Heart right ventricle (tissue), 16 donors: ENCODE measurements around the gene ZMIZ1. TPM values are rescaled to one million over a fixed set of nuclear protein-coding genes. Genes with fewer than 3 reads are reported as not detected.

Experiments
- ATAC-seq, 8 donors: fragments of 200-7000 bp; cut with Tn5 transposase; one replicate each; pipeline ENCODE4 v1.9.1; 2020; ENCODE audit warnings: mild to moderate bottlenecking in 8 of 8, moderate library complexity in 8 of 8, moderate number of reproducible peaks in 1 of 8
- DNase-seq, 2 donors: peaks; one replicate each; pipeline ENCODE4 v3.0.0-alpha.2; 2020
- H3K27ac ChIP-seq, 10 donors: fragments of 200-600 bp; sonication (generic) in 2 of 10; one replicate each; pipeline versions ENCODE4 v1.5.0 to v1.8.0; 2020 to 2022; ENCODE audit warnings: mild to moderate bottlenecking in 3 of 10
- H3K27me3 ChIP-seq, 7 donors: fragments of 200-600 bp; one replicate each; pipeline ENCODE4 v1.8.0; 2021 to 2022; ENCODE audit warnings: mild to moderate bottlenecking in 2 of 7
- H3K36me3 ChIP-seq, 9 donors: fragments of 200-600 bp; sonication (generic) in 1 of 9; one replicate each; pipeline versions ENCODE4 v1.5.0 to v1.8.0; 2020 to 2022; ENCODE audit warnings: mild to moderate bottlenecking in 2 of 9
- H3K4me1 ChIP-seq, 9 donors: fragments of 200-600 bp; sonication (generic) in 1 of 9; one replicate each; pipeline versions ENCODE4 v1.5.0 to v1.8.0; 2020 to 2022; ENCODE audit warnings: mild to moderate bottlenecking in 4 of 9
- H3K4me3 ChIP-seq, 10 donors: fragments of 200-600 bp; sonication (generic) in 2 of 10; one replicate each; pipeline versions ENCODE4 v1.5.0 to v1.8.0; 2020 to 2022; ENCODE audit warnings: mild to moderate bottlenecking in 7 of 10, moderate library complexity in 2 of 10
- H3K9me3 ChIP-seq, 11 donors: fragments of 200-600 bp in 10 of 11; sonication (generic) in 2 of 11; one replicate each; pipeline versions ENCODE4 v1.5.0 to v1.8.0; 2013 to 2022; ENCODE audit warnings: mild to moderate bottlenecking in 2 of 11, control low read depth in 1 of 11, moderate library complexity in 1 of 11
- WGBS, 2 donors: extraction: QIAGEN DNeasy Blood & Tissue Kit; methylation state at CpG; one replicate each; pipeline ENCODE4 v1.1.7; 2013; ENCODE audit warnings: inconsistent platforms in 1 of 2; 5-methylcytosine and 5-hydroxymethylcytosine counted together
- intact Hi-C, 10 donors: fragments of 100-400 bp; cut with DNase I; formaldehyde crosslinking; loops; one replicate each; pipeline versions ENCODE4 v1.11.1 to v1.14.2; 2022
- polyA plus RNA-seq, 2 donors: library from polyadenylated mRNA; stranded (reverse); fragments of 200-250 nt; gene quantifications; one replicate each; pipeline ENCODE4 v1.2.3, GENCODE V29; 2013
- total RNA-seq, 10 donors: library from RNA; stranded (reverse); fragmentation: NEBNext Ultra II Directional in 3 of 10; extraction: Animal tissue kit (Norgen Biotek cat#: 25700) in 3 of 10; gene quantifications; one replicate each; pipeline versions ENCODE4 v1.2.1 to v1.2.4, GENCODE V29; 2021 to 2023
- TF ChIP-seq, protein P1 (sequence below), 9 donors: fragments of 200-600 bp; sonication (generic) in 2 of 9; IDR thresholded peaks; one replicate each; pipeline versions ENCODE4 v1.5.0 to v1.8.0; 2021 to 2022; ENCODE audit warnings: antibody characterized with exemption in 9 of 9, mild to moderate bottlenecking in 5 of 9, moderate library complexity in 1 of 9
- donor health status: Arrhythmogenic right ventricular cardiomyopathy.
- donor health status: ischemic (EF 13 %, LVEDD 7.1; RV severe dilation, severe dysfunction).
- donor health status: healthy with polysubstance abuse.
- donor health status: DM: no; HTN: yes; CAD: no.
- donor health status: DM: no; HTN: no; CAD: no.
- donor health status: ischemic (EF 25% LVEDD 6.9; RV normal size, moderate dysfunction).
- donor health status: ischemic (EF 25% LVEDD 5.7; RV mildly dilated, moderate dysfunction).
- donor health status: healthy.
- donor health status: DM: yes; HTN: yes; CAD: no.
- donor health status: Ischemic cardiomyopathy.
- donor health status: ischemic (EF 35%, LVEDD 5.7; RV mildly dilated, moderate dysfunction).
- donor health status: nonischemic (EF 11% LVEDD 7.7; RV severe dilation, severe dysfunction).
- donor health status: DM: yes; HTN: yes; CAD: no.
- donor health status: PGD.
- donor health status: ischemic (EF 29% LVEDD 5.4; RV normal size, mild dysfunction).
- donor health status: nonischemic (EF 23%, LVEDD 6.1; RV moderate dilation, normal function).

Gene ZMIZ1
- total and polyA plus RNA-seq, 12 donors = 24.2 to 61.5 (median 49.8) TPM

DNA sequence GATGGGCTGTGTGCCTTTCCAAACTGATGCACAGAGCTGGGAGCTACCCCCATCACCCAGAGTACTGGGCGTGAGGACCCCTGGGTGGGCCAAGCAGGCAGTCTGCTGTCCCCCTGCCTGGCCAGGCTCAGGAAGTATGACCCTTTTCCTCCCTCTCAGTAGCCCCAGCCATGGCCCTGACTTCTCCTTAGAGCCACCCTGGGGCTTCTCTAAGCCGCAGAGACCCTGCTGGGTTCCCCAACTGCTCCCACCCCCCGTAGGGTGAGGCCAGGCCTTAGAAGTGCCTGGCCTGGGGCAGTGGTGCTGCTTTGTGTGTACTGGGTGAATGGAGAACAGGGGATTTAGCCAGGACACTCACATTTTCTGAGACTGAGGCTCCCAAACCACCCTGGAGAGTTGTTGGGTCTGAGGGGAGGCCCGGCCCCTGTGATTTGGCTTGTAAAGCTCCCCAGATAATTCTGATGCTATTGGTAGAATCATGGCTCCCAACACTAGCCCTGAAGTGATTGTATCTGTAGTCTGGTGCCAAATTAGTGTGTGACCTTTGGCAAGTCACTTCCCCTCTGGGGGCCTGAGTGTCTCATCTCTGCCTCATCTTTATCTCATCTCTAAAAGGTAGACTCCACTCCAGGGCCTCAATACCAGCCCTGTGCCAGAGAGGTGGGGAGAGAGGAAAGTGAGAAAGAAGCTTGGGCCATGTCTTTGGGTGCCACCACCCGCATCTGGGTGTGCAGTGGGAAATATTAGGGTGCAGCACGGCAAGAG is 178.8 kb downstream of the ZMIZ1 start:
- H3K4me3 ChIP-seq = no peak overlapping the region
- 90 to 95% methylated on average over 6 of the region's 6 CpGs for WGBS, 2 donors
- peaks cover 57 to 91% (median 84%) of the 10 kb centered on the region in 9 donors for H3K4me1 ChIP-seq
- H3K27me3 ChIP-seq = no peaks in the 10 kb centered on the region
- intact Hi-C loops = loop anchor here in 1 of 10 donors (10.0 kb wide), 1 partner anchor 97 kb away; the partner anchor contains the start of gene PPIF
- DNase-seq (peak in 1 of 2 donors; percentile 3), ATAC-seq (no peak)
- TF ChIP-seq, protein P1, sequence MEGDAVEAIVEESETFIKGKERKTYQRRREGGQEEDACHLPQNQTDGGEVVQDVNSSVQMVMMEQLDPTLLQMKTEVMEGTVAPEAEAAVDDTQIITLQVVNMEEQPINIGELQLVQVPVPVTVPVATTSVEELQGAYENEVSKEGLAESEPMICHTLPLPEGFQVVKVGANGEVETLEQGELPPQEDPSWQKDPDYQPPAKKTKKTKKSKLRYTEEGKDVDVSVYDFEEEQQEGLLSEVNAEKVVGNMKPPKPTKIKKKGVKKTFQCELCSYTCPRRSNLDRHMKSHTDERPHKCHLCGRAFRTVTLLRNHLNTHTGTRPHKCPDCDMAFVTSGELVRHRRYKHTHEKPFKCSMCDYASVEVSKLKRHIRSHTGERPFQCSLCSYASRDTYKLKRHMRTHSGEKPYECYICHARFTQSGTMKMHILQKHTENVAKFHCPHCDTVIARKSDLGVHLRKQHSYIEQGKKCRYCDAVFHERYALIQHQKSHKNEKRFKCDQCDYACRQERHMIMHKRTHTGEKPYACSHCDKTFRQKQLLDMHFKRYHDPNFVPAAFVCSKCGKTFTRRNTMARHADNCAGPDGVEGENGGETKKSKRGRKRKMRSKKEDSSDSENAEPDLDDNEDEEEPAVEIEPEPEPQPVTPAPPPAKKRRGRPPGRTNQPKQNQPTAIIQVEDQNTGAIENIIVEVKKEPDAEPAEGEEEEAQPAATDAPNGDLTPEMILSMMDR (IDR thresholded peaks at IDR 0.05) = no peak
- no peaks in the 10 kb centered on the region for H3K9me3 ChIP-seq
- H3K27ac ChIP-seq = peak overlapping the region; percentile 69 to 95 (median 88)
- peaks cover 0 to 6% (median 0%) of the 10 kb centered on the region in 9 donors for H3K36me3 ChIP-seq

DNA sequence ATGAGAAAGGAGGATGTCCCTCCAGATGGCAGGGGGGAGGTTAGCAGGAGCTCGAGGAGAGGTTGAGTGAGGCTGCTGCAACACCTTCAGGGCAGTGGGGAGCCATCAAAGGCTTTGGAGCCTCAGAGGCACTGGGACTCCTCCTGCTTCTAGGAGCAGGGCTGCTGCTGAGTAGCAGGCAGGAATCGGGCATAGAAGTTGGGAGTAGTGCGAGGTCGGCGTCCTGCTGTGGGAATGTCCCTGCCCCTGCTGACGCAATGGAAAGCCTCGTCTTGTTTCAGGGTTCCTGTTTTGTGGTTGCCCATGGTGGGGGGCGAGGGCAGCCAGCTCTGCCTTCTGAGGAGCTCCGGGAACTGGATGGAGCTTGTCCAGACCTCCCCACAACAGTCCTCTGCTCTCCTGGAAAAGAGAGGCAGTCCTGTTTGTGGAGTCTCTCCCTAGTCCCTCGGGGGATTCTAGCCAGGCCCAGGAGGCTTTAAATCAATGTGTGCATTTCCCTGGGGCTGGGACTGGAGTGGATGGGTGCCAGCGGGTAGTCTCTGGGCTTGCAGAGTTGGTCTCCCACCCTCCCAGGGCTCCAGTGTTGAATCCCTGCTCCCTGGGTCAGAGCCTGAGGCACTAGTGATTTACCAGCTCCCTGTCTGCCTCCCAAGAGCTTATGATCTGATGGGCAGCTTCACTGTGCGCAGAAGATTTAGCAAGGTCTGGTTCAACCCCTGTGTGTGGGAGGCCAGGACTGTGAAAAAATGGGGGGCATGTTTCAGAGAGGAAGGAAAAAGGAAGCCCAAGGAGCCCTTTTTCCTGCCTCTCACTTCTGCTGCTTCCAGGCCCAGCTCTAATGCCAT is 179.8 kb downstream of the ZMIZ1 start:
- 66 to 69% methylated on average over 12 of the region's 12 CpGs for whole genome bisulfite sequencing, 2 donors
- H3K9me3 ChIP-seq = no peaks in the 10 kb centered on the region
- H3K27me3 ChIP-seq = no peaks in the 10 kb centered on the region
- H3K36me3 ChIP-seq = peaks cover 0 to 7% (median 0%) of the 10 kb centered on the region in 9 donors
- peak; percentile 45 to 71 for DNase-seq
- intact Hi-C loops = loop anchor here in 1 of 10 donors (10.0 kb wide), 1 partner anchor 96 kb away; the partner anchor contains the start of gene PPIF
- H3K27ac ChIP-seq = peak overlapping the region in 9 of 10 donors; percentile 16 to 95 (median 88)
- H3K4me3 ChIP-seq = no peak overlapping the region
- peaks cover 59 to 100% (median 85%) of the 10 kb centered on the region in 9 donors for H3K4me1 ChIP-seq
- TF ChIP-seq, protein P1 (IDR thresholded peaks at IDR 0.05) = no peak
- peak in 5 of 8 donors; percentile 2 to 22 (median 7) for ATAC-seq

- Histone ChIP-seq H3K4me3 (no peak overlapping the region), H3K4me1 (peaks cover 54 to 100% (median 85%) of the 10 kb centered on the region in 9 donors), H3K36me3 (peaks cover 0 to 7% (median 0%) of the 10 kb centered on the region in 9 donors), H3K9me3 (no peaks in the 10 kb centered on the region), H3K27me3 (no peaks in the 10 kb centered on the region), H3K27ac (peak overlapping the region in 8 of 10 donors; percentile 10 to 95 (median 88))
- 85 to 86% methylated on average over 20 of the region's 20 CpGs for WGBS, 2 donors
- peak in 1 of 2 donors; percentile 14 for DNase-seq
- TF ChIP-seq, protein P1 (IDR thresholded peaks at IDR 0.05) = no peak
- ATAC-seq = no peak
- intact Hi-C loops = loop anchor here in 1 of 10 donors (10.0 kb wide), 1 partner anchor 95 kb away; the partner anchor contains the start of gene PPIF
These were observed 180.7 kb downstream of the ZMIZ1 start for GRCh38 chr10:79249186-79250121.
